Prostate gland (tissue), 2 donors: Measurements from ENCODE around the gene GUCY2D.

Source experiments
- POLR2A ChIP-seq: fragments of 450-650 bp; IDR thresholded peaks from one replicate; pipeline ENCODE4 v1.6.1; 2016; ENCODE audit warnings: antibody characterized with exemption, mild to moderate bottlenecking
- POLR2AphosphoS5 ChIP-seq: sonication (generic); formaldehyde crosslinking; IDR thresholded peaks from one replicate; pipeline ENCODE4 v1.6.1; 2017; ENCODE audit warnings: antibody characterized with exemption
- TF ChIP-seq, protein P1 (sequence below), 4 experiments: fragments of 200-600 bp in 2 of 4; fragments of 450-650 bp in 2 of 4; sonication (generic) in 2 of 4; IDR thresholded peaks; 1 replicate in 3 of 4; 2 replicates in 1 of 4; pipeline ENCODE4 v1.5.1; 2016 to 2019; ENCODE audit warnings: antibody characterized with exemption in 4 of 4, mild to moderate bottlenecking in 2 of 4, moderate library complexity in 2 of 4

GRCh38 chr17:8062807-8063483, 60.5 kb downstream of the GUCY2D start:
- TF ChIP-seq, protein P1, sequence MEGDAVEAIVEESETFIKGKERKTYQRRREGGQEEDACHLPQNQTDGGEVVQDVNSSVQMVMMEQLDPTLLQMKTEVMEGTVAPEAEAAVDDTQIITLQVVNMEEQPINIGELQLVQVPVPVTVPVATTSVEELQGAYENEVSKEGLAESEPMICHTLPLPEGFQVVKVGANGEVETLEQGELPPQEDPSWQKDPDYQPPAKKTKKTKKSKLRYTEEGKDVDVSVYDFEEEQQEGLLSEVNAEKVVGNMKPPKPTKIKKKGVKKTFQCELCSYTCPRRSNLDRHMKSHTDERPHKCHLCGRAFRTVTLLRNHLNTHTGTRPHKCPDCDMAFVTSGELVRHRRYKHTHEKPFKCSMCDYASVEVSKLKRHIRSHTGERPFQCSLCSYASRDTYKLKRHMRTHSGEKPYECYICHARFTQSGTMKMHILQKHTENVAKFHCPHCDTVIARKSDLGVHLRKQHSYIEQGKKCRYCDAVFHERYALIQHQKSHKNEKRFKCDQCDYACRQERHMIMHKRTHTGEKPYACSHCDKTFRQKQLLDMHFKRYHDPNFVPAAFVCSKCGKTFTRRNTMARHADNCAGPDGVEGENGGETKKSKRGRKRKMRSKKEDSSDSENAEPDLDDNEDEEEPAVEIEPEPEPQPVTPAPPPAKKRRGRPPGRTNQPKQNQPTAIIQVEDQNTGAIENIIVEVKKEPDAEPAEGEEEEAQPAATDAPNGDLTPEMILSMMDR (IDR thresholded peaks at IDR 0.05), result no peak
- TF ChIP-seq POLR2A (no peak), POLR2AphosphoS5 (no peak)
